NCI-H1048 (cell line): ENCODE results near the gene SH2D3C.
A peak's percentile ranks its signal among the peaks of the same experiment; 100 is the strongest.

Experiments
- DNase-seq: peaks from one replicate; lab custom pipeline; 2025; lab: John Stamatoyannopoulos, UW

Gene SH2D3C, protein sequence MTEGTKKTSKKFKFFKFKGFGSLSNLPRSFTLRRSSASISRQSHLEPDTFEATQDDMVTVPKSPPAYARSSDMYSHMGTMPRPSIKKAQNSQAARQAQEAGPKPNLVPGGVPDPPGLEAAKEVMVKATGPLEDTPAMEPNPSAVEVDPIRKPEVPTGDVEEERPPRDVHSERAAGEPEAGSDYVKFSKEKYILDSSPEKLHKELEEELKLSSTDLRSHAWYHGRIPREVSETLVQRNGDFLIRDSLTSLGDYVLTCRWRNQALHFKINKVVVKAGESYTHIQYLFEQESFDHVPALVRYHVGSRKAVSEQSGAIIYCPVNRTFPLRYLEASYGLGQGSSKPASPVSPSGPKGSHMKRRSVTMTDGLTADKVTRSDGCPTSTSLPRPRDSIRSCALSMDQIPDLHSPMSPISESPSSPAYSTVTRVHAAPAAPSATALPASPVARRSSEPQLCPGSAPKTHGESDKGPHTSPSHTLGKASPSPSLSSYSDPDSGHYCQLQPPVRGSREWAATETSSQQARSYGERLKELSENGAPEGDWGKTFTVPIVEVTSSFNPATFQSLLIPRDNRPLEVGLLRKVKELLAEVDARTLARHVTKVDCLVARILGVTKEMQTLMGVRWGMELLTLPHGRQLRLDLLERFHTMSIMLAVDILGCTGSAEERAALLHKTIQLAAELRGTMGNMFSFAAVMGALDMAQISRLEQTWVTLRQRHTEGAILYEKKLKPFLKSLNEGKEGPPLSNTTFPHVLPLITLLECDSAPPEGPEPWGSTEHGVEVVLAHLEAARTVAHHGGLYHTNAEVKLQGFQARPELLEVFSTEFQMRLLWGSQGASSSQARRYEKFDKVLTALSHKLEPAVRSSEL

DNA sequence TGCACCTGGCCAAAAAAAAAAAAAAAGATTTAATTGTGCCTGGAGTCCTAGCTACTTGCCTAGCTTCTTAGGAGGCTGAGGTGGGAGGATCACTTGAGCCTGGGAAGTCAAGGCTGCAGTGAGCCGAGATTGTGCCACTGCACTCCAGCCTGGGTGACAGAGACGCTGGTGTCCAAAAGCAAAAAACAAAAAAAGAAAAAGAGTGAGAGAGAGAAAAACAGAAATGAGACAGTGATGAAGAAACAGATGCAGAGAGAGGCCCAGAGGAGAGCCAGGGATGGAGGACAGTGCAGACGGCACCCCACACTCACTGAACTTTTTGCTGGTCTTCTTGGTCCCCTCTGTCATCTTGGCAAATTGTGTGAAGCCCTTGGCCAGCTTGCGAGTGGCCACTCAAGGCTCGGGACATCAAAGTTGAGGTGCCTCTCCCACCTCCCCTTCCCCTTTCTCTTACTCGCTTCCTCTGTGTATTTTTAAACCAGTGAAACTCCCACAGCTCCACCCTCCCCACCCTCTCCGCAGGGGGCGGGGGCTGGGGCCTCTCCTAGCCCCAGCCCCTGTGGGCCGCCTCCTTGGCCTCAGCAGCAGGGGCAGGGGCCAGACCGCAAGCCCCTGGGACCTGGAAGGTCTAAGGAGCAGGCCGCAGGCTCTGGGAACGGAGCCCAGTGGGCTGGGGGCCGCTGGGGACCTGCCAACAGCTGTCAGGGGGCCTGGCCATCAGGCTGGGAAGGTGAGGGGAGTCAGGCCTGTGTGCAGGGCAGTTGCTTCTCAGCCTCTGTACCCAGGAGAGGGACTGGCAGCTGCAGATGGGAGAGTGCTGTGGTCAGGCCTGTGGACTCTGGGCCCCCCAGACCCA is at the start of gene SH2D3C:
Gene SH2D3C, minus strand, starts transcription at position 387 of the 856 bp plus-strand sequence. Its CDS starts 39 bp downstream, at position 348.
- DNase-seq, result no peak

DNA sequence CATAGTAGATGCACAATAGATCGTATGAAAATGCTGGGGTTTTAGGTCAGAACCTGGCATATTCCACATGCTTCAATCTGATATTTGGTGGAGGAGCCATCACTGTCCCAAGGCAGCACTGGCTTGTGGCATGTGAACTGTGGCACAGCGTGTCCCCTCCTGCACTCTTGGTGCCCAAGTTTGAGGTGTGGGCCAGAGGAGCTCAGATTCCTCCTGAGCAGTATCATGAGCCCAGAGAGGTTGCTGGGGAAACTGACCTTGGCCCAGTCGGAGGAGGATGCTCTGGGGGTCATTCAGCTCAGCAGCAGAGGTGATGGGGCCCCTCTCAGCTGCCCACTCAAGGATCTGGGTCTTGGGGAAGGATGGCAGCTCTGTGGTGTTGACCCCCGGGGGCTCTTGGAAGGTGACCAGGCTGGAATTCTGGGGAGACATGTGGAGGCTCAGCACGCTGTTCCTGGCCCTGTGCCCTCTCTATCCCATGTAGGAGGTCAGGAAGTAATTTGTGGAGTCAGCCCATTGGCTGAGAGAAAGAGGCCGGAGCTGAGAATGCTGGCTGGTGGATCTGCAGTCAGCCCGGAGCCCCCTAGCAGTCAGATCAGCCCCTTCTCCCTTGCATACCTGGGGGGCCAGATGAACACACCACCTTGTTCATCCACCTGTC is 47.9 kb upstream of the SH2D3C start:
- no peak for DNase-seq

DNA sequence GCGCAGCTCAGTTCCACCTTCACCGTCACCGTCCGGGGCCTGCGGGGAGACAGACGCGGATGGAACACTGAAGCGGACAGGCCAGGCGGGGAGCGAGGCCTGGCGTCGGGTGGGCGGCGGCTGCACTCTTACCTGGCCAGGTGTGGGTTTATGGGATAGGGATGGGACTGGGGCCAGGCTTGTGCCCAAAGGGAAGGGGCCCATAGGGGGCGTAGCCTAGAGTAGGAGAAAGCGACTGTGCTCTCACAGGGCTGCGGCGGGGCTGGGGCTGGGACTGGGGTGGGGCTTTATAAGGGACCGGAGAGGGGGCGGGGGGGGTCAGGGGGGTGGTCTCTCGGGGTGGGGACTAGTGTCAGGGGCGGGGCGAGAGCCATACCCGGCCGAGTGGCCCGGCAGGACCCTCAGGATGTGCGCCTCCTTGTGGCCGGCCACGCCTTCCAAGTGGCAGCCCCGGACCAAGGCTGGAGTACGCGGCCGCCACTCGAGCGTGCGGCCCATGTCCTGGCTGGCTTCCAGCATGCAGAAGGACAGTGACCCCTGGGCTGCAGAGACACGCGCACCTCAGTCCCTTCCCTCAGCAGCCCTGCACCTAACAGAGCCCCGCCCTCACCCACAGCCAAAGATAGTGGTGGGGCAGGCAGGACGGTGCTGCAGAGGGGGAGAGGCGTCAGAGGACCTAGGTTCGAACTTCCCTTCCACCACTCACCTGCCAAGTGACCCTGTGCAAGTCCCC is 47.0 kb upstream of the SH2D3C start:
- DNase-seq, result no peak

DNA sequence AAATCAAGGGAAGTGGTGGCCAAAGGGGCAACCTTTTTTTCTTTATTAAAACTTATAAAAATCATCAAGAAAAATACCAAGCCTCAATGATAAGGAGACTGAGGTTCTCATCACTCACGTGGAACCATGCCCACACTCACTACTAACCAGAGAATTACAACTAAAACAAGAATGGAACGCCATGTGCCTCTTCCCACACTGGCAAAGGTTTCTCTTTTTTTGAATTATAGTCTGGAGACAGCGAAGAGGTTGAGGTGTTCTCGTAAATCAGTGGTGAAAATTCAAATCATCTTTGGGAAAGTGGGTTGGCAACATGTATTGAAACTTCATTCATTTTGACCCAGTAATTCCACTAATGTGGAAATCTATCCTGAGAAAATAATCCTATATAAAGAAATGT is 43.6 kb upstream of the SH2D3C start:
- DNase-seq, result no peak

DNA sequence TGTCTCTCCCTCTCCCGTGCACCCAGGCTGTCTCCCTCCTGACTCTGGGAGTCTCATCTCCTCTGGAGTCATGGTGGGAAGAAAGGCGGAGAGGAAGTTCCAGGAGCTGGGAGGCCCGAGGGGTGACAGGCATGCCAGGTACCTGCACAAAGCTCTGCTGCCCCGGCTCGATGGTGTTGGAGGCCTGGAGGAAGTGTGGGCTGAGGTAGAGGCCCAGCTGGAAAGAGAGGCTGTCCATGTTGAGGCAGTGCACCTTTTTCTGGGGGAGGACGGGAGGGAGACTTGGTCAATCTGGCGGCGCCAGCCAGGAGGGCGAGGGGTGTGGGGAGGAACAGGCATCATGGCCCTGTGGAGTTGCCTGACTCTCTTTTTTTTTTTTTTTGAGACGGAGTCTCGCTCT is 40.1 kb upstream of the SH2D3C start:
- DNase-seq, result no peak

DNA sequence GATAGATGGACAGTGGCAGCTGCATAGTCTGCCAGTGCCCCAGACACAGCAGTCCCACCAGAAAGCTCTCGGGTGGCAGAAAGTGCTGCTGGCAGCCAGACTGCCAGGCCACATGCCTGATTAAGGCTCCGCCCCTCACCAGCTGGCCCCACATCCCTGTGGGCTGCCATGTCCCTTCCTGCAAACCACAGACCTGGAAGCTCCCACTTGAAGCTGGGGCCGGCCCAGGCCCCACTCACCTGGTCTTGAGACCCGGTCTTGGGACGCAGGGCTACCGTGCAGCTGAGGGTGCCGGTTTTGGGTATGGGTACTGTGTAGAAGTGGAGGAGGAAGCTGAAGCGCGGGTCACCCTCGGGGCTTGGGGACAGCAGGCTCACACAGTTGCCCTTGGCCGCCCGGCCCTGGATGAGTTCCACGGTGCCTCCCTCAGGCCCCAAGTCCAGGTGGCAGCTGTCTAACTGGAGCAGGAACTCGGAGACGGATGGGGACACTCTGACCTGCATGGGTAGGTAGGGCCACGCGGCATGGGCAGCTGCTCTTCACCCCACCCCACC is 39.5 kb upstream of the SH2D3C start:
- DNase-seq, result no peak

DNA sequence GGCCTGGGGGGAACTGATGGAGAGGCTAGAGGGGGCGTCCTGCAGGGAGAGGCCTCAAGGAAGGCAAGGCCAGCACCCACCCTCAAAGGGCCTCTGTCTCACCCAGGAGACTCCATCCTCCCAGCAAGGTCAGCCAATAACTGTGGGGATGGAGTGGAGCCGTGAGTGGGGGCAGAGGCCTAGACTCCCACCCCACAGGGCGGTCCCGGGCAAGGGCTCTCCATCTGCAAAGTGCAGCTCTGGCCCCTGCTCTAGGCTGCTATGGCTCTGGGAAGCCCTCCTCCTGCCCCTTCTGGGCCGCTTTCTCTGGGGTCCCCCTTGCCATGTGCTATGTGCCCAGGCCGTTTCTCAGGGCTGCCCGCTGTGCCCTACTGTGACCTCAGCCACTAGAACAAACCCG is 38.3 kb upstream of the SH2D3C start:
- DNase-seq, result no peak

DNA sequence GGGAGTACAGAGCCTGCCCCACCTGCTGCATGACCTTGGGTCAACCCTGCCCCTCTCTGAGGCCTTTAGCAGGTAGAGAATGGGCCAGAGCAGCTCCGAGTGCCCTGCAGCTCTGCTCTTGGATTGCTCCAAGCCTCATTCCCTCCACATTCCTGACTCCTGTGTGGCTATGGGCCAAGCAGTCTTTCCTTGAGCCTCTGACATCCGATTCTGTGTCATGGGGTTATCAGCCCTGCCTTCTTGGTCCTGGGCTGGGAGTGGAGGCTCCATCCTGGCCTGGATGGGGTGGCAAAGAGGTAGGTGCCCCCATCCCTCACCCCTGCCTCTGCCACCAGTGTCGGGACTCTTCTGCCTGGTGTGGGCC is 37.9 kb upstream of the SH2D3C start:
- DNase-seq, result no peak

DNA sequence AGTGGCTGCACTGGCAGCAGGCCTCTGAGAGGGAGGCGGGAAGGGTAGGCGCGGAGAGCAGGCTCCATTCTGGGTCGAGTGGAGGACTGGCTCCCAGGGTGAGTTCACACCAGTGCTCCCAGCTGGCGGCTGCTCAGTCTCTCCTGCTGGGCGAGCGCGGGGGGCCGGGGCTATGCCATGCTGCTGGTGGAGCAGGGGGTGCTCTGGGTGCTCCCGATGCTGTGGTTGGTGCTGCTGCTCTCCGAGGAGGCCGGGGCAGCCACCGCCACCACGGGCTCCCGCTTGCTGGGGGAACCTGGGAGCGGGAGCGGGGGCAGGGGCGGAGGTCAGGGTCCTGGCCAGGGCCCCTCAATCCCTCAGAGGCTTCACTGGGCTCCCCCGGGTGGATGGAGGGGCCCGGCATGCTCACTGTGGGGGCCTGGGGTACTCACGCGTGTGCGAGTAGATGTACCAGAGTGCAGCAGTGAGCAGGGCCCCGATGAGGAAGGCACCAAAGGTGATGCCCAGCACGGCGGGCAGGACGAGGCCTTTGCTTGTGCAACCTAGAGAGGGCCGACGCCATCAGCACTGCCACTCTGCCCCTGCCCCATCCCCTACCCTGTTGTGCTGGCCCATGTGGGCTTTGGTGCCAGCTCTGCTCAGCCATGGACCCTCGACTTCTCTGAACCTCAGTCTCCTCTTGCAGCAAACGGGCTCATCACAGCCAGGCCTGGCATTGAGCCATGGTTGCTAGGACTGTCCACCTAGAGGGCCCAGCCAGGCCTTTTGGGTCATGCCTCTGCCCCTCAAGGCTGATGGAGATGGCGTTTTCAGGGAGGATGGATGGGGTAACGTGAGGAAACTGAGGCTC is 37.3 kb upstream of the SH2D3C start:
- DNase-seq, result no peak

DNA sequence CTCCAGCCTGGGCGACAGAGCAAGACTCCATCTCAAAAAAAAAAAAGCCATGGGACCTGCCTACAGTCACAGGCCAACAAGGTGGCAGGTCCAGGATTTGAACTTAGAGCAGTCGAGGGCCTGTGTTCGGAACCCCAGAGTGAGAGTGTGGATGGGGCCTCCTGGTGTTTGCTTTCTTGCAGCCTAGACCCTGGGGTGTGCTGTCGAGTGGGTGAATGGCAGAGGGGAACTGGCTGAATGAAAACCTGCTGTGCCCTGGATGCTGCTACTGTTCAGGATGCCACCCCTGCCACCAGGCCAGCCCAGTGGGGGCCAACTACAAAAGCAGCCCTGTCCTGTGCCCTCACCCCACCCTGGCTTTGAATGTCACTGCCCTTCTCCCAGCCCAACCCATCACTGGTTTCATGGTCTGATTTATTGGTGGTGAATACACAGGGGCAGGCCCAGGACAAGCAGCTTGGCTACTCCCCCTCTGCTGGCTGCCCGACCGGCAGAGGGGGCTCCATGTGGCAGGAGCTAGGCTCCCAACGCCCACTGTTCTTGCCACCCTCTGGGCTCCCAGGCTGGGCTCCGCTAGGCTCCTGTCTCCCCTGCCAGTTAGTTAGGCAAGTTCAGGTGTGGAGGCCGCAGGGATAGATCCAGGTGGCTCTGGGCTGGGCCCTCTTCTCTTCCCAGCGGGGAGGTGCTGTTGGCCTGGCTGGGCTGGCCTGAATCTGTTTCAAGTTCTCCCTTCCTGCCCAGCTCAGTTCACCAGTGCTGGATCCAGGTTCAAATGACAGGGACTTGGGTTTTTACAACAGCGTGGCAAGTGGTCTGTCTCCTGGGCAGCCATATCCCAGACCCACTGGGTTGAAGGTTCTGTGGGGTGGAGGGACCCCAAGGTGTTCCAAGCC is 36.4 kb upstream of the SH2D3C start:
- no peak for DNase-seq

DNA sequence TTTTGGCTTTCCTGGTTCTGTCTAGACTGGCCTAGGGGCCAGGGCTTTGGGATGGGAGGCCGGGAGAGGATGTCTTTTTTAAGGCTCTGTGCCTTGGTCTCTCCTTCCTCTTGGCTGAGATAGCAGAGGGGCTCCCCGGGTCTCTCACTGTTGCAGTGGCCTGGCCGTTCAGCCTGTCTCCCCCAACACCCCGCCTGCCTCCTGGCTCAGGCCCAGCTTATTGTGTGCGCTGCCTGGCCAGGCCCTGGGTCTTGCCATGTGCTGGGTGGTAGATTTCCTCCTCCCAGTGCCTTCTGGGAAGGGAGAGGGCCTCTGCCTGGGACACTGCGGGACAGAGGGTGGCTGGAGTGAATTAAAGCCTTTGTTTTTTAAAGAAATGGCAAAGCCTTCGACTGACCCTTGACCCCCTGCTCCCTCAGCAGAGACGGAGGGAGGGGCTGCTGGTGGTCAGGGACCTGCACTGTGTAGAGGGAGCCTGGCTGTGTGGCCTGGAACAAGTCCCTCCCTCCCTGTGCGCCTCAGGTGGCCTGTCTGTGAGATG is 35.3 kb upstream of the SH2D3C start:
- DNase-seq, result no peak

DNA sequence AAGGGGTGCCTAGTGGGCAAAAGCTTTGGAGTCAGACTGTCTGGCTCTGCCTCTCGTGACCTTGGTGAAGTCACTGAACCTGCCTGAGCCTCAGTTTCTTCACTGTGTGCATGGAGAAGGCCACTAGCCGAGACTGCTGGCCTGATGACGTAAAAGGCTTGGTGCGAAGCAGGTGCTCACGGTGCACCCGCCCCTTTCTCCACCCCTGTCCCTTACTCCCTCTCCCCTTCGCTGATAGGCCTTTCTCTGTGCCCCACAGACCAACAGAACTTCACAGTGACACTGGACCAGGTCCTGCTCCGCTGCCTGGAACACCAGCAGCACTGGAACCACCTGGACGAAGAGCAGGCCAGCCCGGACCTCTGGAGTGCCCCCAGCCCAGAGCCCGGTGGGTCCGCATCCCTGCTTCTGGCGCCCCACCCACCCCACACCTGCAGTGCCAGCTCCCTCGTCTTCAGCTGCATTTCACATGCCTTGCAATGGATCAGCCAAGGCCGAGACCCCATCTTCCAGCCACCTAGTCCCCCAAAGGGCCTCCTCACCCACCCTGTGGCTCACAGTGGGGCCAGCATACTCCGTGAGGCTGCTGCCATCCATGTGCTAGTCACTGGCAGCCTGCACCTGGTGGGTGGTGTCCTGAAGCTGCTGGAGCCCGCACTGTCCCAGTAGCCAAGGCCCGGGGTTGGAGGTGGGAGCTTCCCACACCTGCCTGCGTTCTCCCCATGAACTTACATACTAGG is 34.6 kb upstream of the SH2D3C start:
- no peak for DNase-seq

DNA sequence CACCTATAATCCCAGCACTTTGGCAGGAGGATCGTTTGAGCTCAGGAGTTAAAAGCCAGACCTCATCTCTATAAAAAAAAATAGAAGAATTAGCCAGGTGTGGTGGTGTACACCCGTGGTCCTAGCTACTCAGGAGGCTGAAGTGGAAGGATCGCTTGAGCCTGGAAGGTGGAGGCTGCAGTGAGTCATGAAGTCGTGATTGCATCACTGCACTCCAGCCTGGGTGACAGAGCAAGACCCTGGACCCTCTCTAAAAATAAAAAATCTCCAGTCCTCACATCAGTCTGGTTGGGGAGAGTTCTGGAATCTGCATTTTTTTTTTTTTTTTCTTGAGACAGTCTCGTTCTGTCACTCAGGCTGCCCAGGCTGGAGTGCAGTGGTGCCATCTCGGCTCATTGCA is 33.5 kb upstream of the SH2D3C start:
- no peak for DNase-seq

DNA sequence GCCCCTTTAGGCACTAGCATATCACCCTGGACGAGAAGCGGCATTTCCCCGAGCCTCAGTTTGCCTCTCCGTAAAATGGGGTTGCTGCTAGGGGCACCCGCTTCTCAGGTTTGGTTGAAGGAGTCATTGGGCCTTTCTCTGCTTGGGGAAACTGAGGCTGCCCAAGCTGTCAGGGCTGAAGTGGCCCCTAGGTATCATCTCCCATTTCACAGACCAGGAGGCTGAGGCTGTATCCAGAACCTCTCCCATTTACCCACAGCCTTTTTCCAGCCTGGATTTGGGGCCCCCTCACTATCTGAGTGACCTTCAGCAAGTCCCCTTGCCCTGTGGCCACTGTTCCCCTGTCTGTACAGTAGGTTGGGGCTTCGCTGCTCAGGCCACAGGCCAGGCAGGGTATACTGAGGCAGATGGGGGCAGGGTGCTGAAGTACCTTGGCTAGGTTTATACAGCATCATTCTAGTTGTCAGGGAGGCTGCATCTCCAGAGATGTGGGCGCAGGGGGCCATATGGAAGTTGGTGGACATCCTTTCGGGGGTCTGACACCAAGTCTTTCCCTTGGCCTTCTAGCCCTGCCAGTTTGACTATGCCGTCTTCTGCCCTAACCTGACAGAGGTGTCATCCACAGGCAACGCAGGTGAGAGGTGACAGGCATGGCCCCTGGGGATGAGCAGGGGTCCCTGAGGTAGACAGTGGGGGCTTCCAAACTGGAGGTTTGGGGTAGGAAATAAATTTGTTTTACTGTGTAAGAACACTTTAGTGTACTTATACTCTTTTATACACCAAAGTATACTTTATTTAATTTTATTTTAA is 32.1 kb upstream of the SH2D3C start:
- no peak for DNase-seq

DNA sequence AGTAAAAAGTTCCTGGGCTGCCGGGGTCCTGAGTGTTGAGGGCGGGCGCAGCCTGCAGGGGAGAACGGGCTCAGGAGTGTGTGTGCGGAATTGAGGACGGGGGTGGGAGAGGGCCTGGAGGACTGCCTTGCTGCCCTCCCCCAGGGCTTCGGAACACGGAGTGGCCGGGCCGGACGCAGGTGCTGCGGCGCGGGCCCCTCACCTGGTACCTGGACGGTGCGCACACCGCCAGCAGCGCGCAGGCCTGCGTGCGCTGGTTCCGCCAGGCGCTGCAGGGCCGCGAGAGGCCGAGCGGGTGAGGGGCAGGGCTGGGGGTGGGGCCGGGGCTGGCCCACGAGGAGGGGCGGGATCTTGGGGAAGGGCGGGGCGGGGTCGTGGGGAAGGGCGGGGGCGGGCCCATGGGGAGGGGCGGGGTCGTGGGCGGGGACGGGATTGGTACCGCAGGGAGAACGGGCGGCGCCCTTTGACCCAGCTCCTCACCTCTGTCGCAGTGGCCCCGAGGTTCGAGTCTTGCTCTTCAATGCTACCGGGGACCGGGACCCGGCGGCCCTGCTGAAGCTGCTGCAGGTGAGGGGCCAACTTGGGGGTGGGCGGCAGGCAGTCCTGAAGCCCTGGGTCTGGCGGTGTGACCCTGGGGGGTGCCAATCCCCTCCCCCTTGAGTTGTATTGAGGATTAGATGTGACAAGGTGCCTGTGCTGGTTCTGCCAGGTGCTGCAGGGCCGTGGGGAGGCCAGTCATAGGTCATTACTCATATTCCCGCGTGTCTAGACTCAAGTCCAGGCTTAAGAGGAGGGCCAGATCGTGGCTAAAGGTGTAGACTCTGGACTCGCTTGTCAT is 31.3 kb upstream of the SH2D3C start:
- peak; percentile 33 for DNase-seq

DNA sequence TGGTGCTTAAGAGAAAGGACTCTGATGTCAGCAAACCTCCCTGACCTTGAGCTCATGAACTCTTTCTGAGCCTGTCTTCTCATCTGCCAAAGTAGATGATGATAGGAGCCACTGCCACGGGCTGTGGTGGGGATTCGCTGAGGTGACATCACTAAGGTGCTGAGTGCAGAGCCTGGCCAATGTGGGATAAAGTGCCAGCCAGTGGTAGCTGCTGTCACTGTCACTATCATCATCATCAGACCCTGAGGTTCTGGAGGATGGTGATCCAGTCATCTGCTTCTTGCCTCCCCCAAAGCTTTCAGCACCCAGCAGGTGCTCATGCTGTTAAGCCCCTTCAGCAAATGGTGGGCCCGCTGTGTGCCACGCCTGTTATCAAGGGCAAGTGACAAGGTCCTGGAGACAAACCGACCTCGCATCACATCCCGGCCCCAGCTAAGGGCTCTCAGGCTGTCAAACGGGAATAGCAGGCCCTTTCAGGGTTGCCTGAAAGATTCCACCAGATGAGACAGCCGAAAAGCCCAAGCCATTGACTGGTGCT is 30.6 kb upstream of the SH2D3C start:
- no peak for DNase-seq
